GM23338 (cell line): ENCODE measurements around the gene BUB1. TPM values are rescaled to one million over a fixed set of nuclear protein-coding genes. Genes with fewer than 3 reads are reported as not detected.

Experiments
- EZH2 ChIP-seq: fragments of 200-600 bp; sonication (generic); IDR thresholded peaks from one replicate; pipeline ENCODE4 v1.8.0; 2017; ENCODE audit warnings: antibody characterized with exemption, mild to moderate bottlenecking, low read depth; ENCODE audit not compliant: unreplicated experiment
- REST ChIP-seq: IDR thresholded peaks from one replicate; pipeline ENCODE4 v1.6.1; 2018; ENCODE audit warnings: antibody characterized with exemption; ENCODE audit not compliant: unreplicated experiment
- ZNF331 ChIP-seq: fragments of 250-450 bp; sonication (Bioruptor Pico); IDR thresholded peaks from 2 replicates; pipeline ENCODE4 v1.5.0; 2020; ENCODE audit warnings: low read depth, mild to moderate bottlenecking, moderate library complexity
- polyA plus RNA-seq: library from polyadenylated mRNA; unstranded; fragments of >200 nt; fragmentation: Nextera tagmentation; extraction: Ambion mirVana; gene quantifications from 2 replicates; pipeline ENCODE4 v1.2.1, GENCODE V29; 2016
- total RNA-seq: library from RNA; depleted of rRNA; stranded (reverse); fragments of >200 nt; shearing (Covaris generic); gene quantifications from 2 replicates; pipeline ENCODE4 v1.2.3, GENCODE V29; 2014
- TF ChIP-seq, protein P1 (sequence below): fragments of 250-450 bp; sonication (Bioruptor Pico); IDR thresholded peaks from 2 replicates; pipeline ENCODE4 v1.5.0; 2020; ENCODE audit warnings: mild to moderate bottlenecking, moderate library complexity

Gene BUB1
- total and polyA plus RNA-seq, 2 experiments from 2014 or later, result 59.4 to 184 TPM

DNA sequence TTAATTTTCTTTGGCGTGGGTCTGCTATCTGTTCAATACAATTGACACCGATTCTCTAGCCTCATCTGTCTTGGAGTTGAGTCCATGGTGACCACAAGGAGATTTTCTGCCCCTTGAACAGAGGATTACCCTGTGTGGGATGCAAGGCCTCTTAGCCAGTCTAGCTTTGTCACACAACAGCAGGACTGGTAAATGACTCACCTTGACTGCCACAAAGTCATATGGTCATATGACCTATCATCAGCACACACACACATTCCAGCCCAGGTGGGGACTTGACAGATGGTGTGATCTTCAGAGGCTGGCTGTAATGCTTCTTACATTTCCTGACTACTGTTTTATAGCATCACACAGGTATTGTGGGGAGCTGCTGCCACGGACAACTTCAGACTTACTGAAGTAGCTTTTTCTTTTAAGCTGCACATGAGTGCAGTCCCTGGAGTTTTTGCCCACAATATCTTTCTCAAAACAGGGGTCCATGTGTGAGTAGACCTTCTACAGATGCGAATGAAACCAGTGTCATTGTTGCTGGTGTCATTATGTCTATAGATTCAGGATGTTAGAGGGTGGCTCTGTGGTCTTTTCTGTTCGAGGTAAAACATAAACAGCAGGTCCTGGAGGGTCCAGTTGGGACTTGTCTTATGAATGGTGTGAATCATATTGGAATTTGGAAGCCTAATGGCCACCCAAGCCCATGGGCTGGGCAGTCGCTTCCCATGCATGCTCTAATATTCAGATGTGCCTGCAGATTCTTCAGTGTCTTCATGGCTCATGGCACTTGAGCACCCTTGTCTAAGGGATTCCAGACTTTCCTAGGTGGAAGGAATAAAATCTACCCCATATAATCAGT, 35.9 kb upstream of the BUB1 start (continued):
- TF ChIP-seq, protein P1, sequence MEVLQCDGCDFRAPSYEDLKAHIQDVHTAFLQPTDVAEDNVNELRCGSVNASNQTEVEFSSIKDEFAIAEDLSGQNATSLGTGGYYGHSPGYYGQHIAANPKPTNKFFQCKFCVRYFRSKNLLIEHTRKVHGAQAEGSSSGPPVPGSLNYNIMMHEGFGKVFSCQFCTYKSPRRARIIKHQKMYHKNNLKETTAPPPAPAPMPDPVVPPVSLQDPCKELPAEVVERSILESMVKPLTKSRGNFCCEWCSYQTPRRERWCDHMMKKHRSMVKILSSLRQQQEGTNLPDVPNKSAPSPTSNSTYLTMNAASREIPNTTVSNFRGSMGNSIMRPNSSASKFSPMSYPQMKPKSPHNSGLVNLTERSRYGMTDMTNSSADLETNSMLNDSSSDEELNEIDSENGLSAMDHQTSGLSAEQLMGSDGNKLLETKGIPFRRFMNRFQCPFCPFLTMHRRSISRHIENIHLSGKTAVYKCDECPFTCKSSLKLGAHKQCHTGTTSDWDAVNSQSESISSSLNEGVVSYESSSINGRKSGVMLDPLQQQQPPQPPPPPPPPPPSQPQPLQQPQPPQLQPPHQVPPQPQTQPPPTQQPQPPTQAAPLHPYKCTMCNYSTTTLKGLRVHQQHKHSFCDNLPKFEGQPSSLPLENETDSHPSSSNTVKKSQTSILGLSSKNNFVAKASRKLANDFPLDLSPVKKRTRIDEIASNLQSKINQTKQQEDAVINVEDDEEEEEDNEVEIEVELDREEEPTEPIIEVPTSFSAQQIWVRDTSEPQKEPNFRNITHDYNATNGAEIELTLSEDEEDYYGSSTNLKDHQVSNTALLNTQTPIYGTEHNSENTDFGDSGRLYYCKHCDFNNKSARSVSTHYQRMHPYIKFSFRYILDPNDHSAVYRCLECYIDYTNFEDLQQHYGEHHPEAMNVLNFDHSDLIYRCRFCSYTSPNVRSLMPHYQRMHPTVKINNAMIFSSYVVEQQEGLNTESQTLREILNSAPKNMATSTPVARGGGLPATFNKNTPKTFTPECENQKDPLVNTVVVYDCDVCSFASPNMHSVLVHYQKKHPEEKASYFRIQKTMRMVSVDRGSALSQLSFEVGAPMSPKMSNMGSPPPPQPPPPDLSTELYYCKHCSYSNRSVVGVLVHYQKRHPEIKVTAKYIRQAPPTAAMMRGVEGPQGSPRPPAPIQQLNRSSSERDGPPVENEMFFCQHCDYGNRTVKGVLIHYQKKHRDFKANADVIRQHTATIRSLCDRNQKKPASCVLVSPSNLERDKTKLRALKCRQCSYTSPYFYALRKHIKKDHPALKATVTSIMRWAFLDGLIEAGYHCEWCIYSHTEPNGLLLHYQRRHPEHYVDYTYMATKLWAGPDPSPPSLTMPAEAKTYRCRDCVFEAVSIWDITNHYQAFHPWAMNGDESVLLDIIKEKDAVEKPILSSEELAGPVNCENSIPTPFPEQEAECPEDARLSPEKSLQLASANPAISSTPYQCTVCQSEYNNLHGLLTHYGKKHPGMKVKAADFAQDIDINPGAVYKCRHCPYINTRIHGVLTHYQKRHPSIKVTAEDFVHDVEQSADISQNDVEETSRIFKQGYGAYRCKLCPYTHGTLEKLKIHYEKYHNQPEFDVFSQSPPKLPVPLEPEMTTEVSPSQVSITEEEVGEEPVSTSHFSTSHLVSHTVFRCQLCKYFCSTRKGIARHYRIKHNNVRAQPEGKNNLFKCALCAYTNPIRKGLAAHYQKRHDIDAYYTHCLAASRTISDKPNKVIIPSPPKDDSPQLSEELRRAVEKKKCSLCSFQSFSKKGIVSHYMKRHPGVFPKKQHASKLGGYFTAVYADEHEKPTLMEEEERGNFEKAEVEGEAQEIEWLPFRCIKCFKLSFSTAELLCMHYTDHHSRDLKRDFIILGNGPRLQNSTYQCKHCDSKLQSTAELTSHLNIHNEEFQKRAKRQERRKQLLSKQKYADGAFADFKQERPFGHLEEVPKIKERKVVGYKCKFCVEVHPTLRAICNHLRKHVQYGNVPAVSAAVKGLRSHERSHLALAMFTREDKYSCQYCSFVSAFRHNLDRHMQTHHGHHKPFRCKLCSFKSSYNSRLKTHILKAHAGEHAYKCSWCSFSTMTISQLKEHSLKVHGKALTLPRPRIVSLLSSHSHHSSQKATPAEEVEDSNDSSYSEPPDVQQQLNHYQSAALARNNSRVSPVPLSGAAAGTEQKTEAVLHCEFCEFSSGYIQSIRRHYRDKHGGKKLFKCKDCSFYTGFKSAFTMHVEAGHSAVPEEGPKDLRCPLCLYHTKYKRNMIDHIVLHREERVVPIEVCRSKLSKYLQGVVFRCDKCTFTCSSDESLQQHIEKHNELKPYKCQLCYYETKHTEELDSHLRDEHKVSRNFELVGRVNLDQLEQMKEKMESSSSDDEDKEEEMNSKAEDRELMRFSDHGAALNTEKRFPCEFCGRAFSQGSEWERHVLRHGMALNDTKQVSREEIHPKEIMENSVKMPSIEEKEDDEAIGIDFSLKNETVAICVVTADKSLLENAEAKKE, result no peak
- no peak for TF ChIP-seq EZH2
- TF ChIP-seq ZNF331, result no peak
- TF ChIP-seq REST, result no peak
